ENCODE results near the gene RSF1.

The RSF1 gene

DNA sequence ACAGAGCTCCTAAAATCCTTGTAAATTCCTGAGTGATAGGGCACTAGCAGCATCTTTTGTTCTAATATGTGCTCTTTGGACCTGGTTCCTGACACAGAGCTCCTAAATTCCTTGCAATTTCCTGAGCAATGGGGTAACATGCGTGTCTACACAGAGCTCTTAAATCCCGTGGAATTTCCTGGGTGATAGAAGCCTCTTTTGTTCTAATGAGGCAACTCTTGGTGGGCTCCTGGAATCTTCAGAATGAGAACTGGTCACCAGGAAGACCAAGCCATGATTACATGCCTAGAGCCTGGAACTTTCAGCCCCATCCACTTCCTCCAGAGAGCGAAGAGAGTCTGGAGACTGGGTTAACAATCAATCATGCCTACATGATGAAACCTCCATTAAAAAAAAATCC lies 19.0 kb downstream of the RSF1 start:
- no peak for DNase-seq (ENCODE audit: low spot score)

DNA sequence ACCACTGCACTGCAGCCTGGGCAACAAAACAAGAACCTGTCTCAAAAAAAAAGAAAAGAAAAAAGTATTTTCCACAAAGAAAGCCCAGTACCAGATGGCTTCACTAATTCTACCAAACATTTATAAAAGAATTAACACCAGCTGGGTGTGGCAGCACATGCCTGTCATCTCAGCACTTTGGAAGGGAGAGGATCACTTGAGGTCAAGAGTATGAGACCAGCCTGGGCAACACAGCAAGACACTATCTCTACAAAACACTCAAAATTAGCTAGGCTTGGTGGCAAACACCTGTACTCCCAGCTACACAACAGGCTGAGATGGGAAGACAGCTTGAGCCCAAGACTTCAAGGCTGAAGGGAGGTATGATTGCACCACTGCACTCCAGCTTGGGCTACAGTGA lies 20.1 kb downstream of the RSF1 start:
- no peak for DNase-seq (ENCODE audit: low spot score)

DNA sequence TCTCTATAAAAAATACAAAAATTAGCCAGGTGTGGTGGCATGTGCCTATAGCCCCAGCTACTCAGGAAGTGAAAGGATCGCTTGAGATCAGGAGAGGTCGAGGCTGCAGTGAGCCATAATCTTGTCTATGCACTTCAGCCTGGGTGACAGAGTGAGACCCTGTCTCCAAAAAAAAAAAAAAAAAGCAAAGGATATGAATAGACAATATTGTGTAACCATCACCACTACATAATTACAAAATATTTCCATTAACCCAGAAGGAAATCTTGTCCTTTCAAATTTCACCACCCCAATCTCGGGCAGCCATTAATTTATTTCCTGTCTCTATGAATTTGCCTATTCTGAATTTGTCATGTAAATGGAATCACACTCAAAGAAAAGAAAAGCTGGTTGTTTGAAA lies 21.2 kb downstream of the RSF1 start:
- no peak for DNase-seq (ENCODE audit: low spot score)

DNA sequence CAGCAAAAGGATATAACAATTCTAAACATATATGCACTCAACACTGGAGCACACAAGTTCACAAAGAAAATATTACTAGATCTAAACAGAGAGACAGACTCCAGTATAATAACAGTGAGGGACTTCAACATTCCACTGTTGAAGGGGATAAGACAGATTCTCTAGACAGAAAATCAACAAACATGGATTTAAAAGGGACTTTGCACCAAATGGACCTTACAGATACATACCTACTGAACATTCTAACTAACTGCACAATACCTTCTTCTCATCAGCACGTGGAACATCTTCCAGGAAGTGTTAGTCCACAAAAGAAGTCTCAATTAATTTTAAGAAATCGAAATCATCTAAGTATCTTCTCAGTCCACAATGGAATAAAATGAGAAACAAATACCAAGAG lies 26.6 kb downstream of the RSF1 start:
- no peak for DNase-seq (ENCODE audit: low spot score)

DNA sequence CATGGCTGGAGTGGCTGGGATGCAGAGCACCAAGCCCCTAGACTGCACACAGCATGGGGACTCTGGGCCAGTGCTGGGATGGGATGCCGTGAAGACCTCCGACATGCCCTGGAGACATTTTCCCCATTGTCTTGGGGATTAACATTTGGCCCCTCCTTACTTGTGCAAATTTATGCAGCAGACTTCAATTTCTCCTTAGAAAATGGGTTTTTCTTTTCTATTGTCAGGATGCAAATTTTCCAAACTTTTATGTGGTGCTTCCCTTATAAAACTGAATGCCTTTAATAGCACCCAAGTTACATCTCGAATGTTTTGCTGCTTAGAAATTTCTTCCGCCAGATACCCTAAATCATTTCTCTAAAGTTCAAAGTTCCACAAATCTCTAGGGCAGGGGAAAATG lies 29.2 kb downstream of the RSF1 start:
- DNase-seq (ENCODE audit: low spot score) = no peak

DNA sequence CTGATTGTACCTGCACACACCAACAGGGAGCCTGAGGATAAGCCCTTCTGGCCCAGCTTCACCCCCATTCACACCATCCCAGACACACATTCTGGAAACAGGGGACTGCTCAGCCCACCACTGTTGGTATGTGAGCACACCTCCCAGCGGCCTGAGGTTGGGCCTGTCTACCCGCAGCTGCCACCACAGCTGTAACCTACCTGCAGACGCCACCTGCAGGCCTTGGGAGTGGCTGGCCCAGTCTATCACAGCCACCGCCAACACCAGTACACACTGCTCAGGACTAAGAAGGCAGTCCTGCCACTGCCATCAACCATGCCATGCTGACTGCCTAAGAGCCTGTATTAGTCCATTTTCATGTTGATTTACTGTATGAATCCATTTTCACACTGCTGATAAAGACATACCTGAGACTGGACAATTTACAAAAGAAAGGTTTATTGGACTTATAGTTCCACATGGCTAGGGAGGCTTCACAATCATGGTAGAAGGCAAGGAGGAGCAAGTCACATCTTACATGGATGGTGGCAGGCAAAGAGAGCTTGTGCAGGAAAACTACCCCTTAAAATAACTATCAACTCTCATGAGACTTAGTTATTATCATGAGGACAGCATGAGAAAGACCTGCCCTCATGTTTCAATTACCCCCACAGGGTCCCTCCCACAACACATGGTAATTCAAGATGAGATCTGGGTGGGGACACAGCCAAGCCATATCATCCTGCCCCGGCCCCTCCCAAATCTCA lies 30.6 kb downstream of the RSF1 start:
- no peak for DNase-seq (ENCODE audit: low spot score)

DNA sequence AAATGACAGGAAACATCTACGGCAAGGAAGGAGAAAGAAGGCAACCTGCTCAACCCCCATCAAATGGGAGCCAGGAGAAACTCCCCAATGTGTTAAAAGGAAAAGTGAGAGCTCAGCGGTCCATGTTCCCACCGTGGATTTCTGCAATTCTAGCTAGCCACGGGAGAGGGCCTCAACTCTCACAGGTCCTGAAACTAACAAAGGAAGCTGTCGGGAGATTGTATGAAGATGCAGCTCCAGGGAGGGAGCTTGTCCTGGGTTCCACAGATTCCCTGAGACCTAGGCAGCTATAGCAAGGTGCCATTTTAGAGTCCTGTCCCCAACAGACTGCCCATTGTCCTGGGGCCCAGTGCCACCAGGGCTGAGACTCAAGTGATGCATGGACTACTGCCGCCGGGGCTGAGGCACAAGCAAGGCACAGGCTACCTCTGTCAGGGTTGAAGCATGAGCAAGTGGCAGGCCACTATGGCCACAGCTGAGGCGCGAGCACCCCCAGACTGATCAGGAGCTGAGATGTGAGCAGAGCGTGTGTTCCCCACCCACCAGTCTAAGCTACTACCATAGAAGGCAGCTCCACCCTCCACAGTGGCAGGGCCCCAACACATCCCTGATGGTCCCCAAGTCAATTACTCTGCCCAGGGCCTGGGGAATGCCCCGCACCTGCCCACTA lies 31.3 kb downstream of the RSF1 start:
- no peak for DNase-seq (ENCODE audit: low spot score)

DNA sequence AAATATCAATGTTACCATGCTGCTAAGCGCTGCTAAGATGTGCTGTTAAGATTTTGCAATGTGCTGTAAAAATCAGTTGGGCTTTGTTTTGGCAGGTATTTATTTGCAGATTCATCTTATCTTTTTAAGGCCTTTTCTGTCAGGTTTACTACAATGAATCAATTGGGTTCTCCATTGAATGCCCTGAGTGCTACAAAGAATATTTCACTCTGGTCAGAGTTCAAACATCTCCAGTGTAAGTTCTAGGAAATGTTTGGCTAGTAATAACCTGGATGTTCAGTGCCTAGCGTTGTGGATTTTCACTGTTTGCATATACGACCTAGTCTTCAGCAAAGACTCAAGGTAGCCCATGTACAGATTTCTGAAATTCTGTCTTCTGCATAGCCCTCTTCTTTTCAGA lies 36.0 kb downstream of the RSF1 start:
- DNase-seq (ENCODE audit: low spot score) = no peak

DNA sequence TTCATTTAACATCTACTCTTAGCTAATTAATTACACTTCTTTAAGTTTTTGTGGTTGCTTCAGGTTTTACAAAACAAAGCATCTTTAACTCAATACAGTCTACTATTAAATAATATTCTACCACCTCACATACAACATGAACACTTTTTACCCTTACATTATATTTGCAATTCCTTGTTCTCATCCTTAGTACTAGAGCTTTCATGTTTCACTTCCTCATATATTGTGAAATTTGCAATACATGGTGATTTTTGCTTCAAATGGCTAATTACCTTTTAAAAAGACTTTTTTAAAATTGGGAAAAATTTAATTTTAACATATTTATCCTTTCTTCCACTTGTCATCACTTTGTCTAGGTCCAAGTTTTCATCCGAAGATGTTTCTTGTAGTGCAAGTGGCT lies 37.5 kb downstream of the RSF1 start:
- DNase-seq (ENCODE audit: low spot score) = no peak

DNA sequence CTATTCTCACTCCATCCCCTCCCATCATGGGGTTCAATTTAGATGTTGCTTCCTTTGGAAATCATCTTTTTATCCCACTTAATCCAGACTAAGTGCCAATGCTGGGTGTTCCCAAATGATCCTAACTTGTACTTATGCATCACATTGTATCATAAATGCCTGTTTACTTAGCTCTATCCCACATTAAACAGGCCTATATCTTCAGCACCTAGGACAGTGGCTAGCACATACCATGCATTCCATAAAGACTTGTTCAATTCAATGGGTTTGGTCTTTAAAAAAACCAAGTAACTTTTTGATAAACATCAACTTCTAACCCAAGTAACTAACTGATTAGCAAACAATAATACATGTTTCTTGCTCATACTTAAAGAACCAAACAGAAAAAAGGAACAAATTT lies 40.6 kb downstream of the RSF1 start:
- DNase-seq (ENCODE audit: low spot score) = peak; percentile 30

DNA sequence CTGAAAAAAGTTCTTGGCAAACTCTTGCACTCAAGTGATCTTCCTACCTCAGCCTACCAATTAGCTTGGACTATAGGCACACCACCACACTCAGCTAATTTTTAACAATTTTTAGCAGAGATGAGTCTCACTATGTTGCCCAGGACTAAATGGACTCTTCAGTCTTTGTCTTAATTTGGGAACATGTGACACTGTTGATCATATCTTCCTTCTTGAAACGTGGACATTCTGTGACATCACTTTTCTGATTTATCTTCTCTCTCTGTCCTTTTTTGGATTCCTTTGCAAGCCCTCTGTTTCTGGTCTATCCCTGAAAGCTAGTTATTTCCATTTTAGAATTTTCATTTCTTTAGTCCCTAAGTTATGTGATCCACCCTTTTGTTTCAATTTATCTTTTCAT lies 42.0 kb downstream of the RSF1 start:
- no peak for DNase-seq (ENCODE audit: low spot score)

DNA sequence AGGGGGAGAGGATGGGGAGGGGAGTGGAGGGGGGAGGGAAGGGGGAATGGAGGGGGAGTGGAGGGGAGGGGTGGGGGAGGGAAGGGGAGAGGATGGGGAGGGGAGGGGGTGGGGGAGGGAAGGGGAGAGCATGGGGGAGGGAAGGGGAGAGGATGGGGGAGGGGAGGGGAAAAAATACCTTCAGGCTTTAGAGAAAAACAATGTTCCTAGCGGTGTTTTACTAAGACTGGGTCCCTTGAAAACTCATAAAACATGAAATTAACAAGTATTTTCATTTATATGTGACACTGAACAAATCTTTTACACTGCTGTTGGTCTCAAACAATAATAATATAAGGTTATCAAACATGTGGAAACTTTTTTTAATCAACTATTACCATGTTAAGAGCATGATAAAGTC lies 42.4 kb downstream of the RSF1 start:
- no peak for DNase-seq (ENCODE audit: low spot score)

DNA sequence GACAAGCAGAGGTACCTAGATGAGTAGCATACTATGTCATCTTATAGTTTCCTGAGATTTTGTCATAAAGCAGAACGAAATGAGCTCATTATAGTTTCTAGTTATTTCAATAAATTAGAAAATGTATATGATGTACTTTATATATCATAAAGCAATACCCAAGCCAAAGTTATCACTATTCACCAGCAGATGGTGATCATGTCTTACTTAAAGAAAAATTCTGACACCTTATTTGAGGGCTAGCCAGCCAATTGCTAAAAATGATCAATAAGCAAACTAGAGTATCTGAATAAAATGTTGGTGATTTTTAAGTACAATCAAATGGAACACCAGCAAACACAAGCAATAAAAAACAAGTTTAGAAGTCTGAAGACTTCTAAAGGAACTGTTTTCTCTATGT lies 44.1 kb downstream of the RSF1 start:
- DNase-seq (ENCODE audit: low spot score) = no peak

DNA sequence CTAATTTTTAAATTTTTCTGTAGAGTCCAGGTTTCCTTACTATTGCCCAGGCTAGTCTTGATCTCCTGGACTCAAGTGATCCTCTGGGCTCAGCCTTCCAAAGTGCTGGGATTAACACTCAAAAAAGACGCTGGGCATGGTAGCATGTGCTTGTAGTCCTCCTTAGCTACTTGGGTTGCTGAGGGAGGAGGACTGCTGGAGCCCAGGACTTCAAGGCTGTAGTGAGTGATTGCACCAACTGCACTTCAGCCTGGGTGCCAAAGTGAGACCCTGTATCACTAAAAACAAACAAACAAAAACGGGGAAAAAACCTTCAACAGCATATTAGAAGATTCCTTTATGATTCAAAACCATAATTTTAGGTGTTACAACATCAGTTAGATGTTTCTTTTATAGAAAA lies 44.6 kb downstream of the RSF1 start:
- no peak for DNase-seq (ENCODE audit: low spot score)

DNA sequence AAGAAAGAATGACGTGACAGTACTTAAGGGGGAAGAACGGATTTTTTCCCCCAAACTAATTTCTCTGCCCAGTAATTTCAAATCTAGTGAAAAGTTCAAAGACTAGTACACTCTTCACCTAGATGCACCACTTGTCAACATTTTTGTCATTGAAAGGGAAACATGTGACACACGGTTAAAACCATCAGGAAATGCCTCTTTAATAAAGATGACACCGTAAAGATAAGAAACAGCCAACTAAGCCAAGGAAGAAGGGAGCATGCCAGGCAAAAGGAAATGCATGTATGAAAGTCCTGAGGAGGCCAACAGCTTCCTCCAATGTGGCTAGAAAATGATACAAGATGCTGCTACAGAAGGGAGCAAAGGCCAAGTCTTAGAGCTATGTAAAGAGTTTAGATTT lies 49.4 kb downstream of the RSF1 start:
- DNase-seq (ENCODE audit: low spot score) = no peak

DNA sequence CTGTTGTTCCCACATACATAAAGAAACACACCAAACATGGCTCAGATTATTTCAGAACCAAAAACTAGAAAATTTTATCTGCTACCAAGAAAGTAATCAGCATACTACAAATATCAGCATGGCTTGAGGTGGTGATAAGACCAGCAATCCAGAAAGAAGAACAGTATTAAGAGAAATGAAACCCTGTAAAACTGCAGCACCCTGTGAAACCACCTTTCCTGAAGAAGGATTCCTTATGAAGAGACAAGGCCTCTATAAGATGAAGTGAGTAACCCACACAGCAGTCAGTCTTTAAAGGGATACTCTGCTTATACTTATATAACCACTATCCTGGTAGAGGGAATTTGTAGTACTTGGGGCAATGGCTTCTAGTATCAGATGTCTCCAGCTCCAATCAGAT lies 49.9 kb downstream of the RSF1 start:
- no peak for DNase-seq (ENCODE audit: low spot score)

DNA sequence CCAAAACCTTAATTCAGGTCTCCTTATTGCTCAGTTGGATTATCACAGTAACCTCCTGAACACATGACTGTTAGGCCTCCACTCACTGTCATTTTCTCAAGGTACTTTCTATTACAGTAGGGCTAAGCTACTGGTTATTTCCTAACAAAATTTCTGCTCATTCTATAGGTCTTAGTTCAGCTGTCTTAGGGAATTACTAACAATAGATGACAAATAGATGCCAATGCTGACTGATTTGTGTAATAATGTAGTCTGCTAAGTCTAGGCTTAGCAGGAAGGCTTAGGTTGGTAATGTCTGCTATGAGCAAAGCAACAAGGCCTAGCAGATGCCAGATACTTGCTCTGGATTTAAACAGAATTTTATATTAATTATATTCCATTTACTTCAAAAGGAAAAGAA lies 58.1 kb downstream of the RSF1 start:
- DNase-seq (ENCODE audit: low spot score) = no peak

DNA sequence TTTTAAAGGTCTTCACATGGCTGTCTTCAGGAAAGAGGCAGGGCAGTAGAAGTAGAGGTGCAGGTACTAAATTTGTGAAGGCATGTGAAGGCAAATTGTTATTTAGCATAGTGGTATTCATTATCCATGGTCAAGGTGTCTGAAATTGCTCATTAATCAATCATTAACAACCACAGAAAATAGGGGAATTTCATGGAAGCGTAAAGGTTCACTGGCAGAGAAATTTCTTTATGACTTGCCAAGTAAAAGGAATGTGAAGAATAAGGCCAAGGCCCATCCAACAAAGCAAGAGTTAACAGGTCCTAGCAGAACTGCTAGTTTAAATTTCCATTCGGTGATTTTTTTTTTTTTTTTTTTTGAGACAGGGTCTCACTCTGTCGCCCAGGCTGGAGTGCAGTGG lies 59.0 kb downstream of the RSF1 start:
- no peak for DNase-seq (ENCODE audit: low spot score)

DNA sequence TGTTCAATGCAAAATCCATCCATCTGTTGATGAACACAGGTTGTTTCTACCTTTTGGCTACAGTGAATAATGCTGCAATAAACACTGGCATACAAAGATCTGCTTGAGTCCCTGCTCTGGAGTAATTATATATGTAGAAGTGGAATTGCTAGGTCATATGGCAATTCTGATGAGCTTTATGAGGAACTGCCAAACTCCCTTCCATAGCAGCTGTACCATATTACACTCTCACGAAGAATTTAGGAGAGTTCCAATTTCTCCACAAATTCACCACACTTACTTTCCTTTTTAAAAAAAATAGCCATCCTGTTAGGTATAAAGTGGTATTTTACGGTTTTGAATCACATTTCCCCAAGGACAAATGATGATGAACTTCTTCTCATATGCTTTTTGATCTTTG lies 62.2 kb downstream of the RSF1 start:
- DNase-seq (ENCODE audit: low spot score) = no peak

DNA sequence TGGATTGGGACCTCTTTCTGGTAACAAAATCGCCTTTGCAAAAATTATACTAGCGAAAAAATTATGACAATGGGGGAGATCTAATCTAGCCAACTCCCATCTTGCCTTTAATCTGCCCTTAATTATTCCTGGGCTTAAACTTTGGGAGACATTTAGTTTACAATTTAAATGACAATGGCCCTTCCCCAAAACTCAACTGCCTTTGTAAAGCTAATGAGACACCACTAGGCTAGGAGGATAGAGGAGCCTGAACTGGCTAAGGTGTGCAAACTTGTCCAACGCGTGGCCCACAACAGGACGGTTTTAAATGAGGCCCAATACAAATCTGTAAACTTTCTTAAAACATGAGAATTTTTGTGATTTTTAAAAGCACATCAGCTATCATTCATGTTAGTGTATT lies 67.3 kb downstream of the RSF1 start:
- DNase-seq (ENCODE audit: low spot score) = no peak

DNA sequence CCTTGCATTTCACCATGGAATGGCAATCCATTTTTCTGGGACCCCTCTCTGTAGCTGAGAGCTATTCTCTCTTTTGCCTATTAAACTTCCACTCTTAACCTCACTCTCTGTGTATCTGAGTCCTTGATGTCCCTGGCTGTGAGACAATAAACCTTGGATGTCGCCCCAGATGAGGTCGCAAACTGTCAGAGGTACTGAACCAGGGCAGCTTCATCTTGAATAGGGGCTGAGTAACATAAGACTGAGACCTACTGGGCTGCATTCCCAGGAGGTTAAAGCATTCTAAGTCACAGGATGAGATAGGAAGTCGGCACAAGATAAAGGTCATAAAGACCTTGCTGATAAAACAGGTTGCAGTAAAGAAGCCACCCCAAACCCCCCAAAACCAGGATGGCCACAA lies 68.0 kb downstream of the RSF1 start:
- no peak for DNase-seq (ENCODE audit: low spot score)

DNA sequence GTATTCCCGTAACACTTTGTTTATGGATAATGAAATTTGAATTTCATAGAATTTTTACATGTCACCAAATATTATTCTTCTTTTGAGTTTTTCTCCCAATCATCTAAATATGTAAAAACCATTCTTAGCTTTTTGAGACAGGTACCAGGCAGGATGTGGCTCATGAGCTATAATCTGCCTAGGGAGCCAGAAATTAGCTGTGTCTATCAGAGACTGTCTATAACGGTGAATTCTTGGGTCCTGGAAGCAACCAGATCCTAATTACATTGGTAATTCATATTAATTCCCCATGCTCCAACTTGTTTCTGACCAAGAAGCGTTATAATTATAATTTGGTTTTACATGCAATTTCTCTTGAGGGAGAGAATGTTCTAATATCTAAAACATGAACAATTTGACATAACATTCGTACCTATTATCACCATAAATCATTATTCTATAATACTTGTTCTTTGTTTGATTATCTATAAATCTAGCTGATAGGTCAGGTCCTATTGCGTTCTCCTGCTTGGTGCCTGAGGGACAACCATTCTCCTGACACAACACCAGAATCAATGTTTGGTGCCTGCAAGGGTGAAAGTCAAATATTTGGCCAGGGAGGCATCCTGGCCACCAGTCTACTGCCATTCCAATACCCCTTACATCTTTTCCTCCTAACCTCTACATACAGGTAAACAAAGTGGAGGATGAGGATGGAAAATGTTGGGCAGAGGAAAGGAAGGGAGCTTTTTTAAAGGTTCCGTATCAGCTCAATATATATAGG lies 69.9 kb downstream of the RSF1 start:
- no peak for DNase-seq (ENCODE audit: low spot score)

DNA sequence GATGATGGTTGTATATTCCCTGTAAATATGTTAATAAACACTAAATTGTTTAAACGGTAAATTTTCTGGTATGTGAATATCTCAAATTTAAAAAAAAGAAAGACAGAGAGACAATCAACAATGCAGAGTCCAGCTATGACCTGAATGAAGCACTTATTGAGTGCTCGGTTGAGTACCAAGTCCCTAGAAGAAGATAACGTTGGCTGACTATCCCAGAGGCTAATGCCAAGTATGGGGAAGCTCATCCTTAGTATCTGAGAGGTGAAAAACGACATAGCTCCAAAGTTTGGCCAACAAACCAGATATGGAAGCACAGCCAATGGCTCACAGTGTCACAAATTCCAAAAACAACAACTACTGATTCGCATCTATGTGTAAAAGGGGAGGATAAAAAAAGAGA lies 71.3 kb downstream of the RSF1 start:
- DNase-seq (ENCODE audit: low spot score) = no peak

Data from AG08395 (cell line).